NT2/D1 (cell line): ENCODE measurements around the gene PPP2R1B.

Source experiments
- SUZ12 ChIP-seq: IDR thresholded peaks from 2 replicates; pipeline ENCODE4 v1.6.1; 2011; ENCODE audit not compliant: insufficient read length, insufficient read depth; ENCODE audit errors: extremely low read depth
- ZNF274 ChIP-seq: IDR thresholded peaks from 2 replicates; pipeline ENCODE4 v1.6.1; 2011; ENCODE audit warnings: mild to moderate bottlenecking, low read depth, low read length

- TF ChIP-seq ZNF274, result no peak
- no peak for TF ChIP-seq SUZ12
Measured at GRCh38 chr11:111782109-111782741, 16.0 kb upstream of the PPP2R1B start.
